Iris pigment epithelial cell (primary cell): ENCODE results near the gene C10orf105.

Experiments
- DNase-seq: peaks from one replicate; pipeline ENCODE4 v3.0.0-alpha.2; 2011; ENCODE audit warnings: low read depth

Gene C10orf105

GRCh38 chr10:71719464-71720201 is at the start of gene C10orf105:
TSS of gene C10orf105 (minus strand) at chr10:71719778. CDS start at chr10:71716337, 3,441 bp downstream.
- DNase-seq, result no peak

DNA sequence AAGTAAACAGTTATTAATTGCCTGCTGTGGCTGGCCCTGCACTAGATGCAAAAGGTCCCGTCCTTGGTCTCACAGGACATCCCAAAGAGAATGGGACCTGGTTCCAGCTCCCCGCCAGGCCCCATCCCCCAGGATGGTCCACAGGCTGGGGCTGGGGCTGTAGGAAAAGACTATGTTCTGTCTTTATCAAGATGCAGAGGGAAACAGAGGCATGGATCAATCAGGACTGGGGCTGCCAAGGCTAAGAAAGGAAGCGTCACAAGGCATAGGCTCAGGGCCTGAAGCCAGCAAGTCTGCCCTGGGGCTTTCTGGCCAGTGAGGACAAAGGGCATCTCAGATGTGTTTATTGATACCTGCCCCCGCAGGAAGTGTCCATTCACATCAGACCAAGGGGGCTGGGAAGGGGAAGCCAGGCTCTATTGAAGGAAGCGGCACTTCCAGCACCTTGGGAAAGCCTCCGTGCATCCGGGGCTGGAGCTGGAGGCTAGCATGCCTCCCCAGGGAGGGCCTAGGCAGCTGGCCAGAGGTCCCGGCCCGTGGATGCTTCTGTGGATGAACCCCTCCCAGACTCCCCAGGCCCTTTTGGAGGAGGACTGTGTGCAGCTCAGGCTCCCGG is 48.0 kb upstream of the C10orf105 start:
- DNase-seq, result peak; percentile 79

GRCh38 chr10:71766717-71767419 is 47.3 kb upstream of the C10orf105 start:
- DNase-seq, result peak; percentile 98

GRCh38 chr10:71765906-71766716 is 46.5 kb upstream of the C10orf105 start:
- DNase-seq, result no peak

GRCh38 chr10:71765176-71765904 is 45.8 kb upstream of the C10orf105 start:
- peak; percentile 63 for DNase-seq

GRCh38 chr10:71763352-71764127 is 44.0 kb upstream of the C10orf105 start:
- no peak for DNase-seq

DNA sequence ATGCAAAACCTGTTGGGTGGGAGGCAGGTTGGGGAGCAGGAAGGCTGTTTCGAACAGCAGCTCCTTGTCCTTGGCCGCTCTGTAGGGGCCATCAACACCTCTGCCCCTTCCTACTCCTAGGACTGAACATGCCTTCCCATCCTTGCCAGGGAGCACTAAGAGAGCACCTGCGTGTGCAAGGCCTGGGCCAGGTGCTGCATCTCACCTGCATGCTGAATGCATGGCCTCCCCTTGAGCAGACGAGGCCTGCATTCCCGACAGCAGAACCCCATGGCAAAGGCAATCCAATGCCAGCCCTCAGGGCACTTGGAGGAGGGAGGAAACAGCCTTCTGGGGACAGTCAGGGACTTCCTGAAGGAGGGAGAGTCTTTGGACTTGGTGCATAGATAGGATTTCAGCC is 42.7 kb upstream of the C10orf105 start:
- DNase-seq, result no peak

DNA sequence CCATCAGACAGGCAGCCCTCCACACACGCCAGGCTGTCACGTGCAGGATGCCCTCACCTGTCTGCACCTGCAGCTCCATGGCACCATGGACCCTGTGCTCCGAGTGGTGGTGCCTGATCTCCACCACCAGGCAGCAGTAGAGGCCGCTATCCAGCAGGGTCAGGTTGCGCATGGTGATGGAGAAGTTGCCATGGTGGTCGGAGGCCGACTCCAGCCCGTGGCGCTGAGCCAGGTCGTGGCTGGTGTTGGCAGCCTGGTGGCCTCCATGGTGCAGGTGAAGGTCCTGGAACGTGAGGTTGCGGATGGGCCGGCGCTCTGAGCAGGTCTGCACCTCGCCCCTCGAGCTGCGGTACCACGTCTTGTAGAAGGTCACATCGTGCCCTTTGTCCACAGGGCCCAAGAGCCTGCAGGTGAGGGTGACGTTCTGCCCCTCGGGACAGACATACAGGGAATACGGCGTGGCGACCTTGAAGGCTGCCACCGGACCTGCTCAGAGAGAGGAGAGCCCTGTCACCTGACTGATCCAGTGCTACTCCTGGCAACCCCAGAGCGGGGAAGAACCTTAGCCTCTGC is 42.0 kb upstream of the C10orf105 start:
- DNase-seq, result no peak

DNA sequence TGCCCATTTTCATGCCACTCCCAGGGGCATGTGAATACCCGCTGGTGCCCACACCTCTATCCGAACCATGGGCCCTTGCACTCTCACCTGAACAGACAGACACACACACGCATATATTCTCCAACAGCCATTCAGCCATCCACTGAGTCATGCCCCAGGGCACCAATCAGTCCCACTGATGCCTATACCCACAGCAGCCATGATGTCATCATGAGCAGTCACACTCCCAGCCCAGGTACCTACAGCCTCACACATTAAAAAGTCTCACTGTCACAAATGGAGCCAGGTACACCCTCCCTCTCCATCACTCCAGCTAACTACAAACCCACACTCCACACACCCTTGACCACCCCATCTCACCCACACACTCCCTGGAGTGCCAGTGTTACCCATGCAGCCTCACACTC is 41.5 kb upstream of the C10orf105 start:
- no peak for DNase-seq

DNA sequence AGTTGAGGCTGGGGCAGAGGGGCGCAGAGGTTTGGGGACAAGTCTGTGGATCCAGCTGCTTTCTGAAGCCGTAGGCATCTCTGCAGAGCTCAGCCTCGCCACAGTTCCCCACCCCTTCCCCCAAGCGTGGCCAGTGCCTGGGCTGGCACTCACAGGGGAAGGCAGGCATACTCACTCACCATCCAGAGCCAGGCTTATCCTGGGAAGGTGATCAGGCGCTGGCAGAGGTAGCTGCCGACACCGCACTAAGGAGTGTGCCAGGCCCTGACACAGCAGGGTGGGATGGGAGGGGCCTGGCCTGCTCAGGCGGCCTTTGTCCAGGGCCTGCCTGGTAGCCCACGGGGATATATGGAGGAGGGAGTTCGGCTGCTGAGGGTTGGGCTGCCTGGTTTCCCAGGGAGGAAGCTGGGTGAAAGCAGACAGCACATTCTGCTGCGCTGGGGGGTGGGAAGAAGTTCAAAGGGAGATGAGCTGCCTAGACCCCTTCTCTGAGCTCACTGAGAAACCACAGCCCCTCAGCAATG is 37.9 kb upstream of the C10orf105 start:
- no peak for DNase-seq

GRCh38 chr10:71756311-71757191 is 37.0 kb upstream of the C10orf105 start:
- no peak for DNase-seq

- DNase-seq, result no peak
Observed at GRCh38 chr10:71755179-71755879, 35.8 kb upstream of the C10orf105 start.

- no peak for DNase-seq
Observed at GRCh38 chr10:71754562-71754961, 35.0 kb upstream of the C10orf105 start.

- DNase-seq, result no peak
Observed at GRCh38 chr10:71753960-71754505, 34.5 kb upstream of the C10orf105 start.

- no peak for DNase-seq
Observed at GRCh38 chr10:71753091-71753959, 33.7 kb upstream of the C10orf105 start.

DNA sequence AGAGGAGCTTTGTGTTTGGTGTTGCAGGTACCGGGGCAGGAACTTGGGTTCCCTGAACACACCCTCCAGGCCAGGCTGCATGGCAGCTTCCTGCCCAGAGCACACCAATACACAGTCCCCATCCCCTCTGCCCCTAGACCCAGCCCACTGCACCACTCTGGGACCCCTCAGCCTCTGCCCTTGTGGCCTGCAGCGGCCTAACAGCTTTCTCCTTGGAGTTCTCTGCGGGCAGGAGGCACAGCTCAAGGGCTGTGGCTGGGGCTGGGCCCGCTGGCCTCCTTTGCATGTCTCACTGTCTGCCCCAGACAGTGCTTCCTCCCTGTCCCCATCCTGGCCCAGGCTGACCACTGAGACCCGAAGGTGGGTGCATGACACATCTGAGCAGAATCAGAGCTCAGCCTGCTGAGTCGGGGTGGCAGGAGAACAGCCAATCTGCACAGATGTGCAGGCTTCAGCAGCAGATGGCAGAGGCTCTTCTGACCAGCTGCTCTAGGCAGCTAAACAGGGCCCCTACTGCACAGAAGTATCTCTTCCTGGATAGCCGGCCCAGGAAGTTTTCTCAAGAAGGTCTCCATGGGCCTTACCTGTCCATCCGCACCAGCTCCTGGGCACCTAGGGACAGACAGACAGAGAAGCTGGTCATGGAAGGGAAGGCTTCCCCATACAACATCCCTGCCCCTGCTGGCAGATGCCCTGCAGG is 33.0 kb upstream of the C10orf105 start:
- DNase-seq, result no peak
